ENCODE results near the gene MAP3K7CL.

- TF ChIP-seq CTCF (IDR thresholded peaks at IDR 0.05) (no peak), POLR2A (IDR thresholded peaks at IDR 0.05) (no peak)
Observed at GRCh38 chr21:29136033-29136432, 5.6 kb downstream of the MAP3K7CL start.
